AG09309 (cell line): Measurements from ENCODE around the gene TREX2.

Experiments
- DNase-seq: peaks from one replicate; pipeline ENCODE4 v3.0.0-alpha.2; 2010; ENCODE audit warnings: low read depth
- H3K4me3 ChIP-seq: 2 replicates; pipeline ENCODE4 v1.5.1; 2011; ENCODE audit warnings: mild to moderate bottlenecking, low read depth, low read length, moderate library complexity; ENCODE audit not compliant: control insufficient read depth
- TF ChIP-seq, protein P1 (sequence below): IDR thresholded peaks from 2 replicates; pipeline ENCODE4 v1.5.1; 2011; ENCODE audit warnings: mild to moderate bottlenecking, low read depth, low read length, inconsistent platforms; ENCODE audit not compliant: insufficient read depth, control insufficient read depth; ENCODE audit errors: missing control alignments

Gene TREX2

DNA sequence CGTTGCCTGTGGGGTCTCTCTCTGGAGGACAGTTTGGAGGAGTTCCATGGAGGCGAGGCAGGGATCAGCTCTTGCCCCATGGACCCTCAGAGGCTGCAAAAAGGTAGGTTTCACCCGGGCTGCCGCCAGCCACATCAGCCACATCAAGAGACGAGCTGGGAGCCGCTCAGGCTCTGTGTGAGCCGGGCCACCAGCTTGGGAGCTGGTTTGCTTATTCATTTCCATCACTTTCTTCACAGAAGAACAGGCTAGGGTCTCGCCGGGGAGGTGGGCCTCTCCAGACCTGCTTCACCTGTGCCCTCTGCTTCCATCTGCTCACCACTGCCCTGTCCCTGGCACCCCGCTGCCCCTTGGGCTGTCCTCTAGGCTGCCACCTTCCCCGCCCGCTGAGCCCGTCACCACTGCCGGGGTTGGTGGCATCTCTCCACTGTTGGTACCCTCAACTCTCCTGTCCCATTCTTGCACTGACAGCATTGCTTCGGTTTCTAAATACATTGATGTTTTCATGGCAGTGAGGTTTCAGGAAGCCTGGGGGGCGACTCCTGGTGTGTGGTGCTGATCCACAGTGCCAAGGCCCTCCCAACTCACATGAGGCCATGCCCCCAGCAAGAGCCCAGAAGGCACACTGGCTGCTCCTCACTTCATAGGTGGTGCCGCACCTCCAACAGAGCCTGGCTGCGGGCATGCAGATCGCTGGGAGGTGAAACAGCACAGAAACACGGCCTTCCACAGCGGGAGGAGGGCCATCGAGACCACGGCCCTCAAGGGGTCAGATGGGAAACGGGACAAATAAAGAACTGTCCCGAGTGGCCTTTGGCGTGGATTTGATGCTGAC lies 4.5 kb upstream of the TREX2 start:
- TF ChIP-seq, protein P1, sequence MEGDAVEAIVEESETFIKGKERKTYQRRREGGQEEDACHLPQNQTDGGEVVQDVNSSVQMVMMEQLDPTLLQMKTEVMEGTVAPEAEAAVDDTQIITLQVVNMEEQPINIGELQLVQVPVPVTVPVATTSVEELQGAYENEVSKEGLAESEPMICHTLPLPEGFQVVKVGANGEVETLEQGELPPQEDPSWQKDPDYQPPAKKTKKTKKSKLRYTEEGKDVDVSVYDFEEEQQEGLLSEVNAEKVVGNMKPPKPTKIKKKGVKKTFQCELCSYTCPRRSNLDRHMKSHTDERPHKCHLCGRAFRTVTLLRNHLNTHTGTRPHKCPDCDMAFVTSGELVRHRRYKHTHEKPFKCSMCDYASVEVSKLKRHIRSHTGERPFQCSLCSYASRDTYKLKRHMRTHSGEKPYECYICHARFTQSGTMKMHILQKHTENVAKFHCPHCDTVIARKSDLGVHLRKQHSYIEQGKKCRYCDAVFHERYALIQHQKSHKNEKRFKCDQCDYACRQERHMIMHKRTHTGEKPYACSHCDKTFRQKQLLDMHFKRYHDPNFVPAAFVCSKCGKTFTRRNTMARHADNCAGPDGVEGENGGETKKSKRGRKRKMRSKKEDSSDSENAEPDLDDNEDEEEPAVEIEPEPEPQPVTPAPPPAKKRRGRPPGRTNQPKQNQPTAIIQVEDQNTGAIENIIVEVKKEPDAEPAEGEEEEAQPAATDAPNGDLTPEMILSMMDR, result no peak
- DNase-seq, result no peak
- H3K4me3 ChIP-seq, result no peak overlapping the region

DNA sequence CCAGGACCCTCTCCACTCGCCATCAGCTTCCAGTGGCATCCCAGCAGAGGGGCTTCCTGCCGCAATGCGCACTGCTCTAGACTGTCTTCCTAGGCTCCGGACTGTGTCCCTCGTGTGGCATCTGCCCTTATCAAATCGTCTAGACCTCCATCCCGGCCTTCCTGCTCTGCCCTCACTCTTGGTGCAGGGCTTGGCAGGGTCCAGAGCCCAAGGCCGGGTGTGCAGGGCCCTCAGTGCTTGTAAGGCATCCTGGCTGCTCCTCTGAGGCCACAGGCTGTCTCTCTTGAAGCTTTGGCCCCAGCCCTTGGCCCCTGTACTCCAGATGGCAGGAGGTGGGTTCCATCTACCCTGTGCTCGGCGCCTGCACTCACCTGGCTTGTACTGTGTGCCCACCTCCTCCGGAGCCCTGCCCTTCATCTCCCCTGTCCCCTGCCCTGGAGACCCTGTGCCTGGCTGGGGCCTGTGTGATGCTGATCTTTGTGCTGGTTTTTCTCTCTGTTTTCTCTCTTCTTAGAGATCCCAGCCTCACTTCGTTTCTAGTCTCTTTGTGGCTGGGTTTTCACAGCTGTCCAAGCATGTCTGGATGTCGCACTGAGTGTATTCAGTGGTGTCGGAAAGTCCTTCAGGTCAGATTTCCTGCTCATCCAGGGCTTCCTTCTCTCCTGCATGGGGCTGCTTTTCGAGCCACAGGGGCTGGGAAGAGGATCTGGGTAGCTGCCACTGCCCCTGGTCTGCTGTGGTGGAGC lies 3.7 kb upstream of the TREX2 start:
- TF ChIP-seq, protein P1, result no peak
- no peak overlapping the region for H3K4me3 ChIP-seq
- no peak for DNase-seq

DNA sequence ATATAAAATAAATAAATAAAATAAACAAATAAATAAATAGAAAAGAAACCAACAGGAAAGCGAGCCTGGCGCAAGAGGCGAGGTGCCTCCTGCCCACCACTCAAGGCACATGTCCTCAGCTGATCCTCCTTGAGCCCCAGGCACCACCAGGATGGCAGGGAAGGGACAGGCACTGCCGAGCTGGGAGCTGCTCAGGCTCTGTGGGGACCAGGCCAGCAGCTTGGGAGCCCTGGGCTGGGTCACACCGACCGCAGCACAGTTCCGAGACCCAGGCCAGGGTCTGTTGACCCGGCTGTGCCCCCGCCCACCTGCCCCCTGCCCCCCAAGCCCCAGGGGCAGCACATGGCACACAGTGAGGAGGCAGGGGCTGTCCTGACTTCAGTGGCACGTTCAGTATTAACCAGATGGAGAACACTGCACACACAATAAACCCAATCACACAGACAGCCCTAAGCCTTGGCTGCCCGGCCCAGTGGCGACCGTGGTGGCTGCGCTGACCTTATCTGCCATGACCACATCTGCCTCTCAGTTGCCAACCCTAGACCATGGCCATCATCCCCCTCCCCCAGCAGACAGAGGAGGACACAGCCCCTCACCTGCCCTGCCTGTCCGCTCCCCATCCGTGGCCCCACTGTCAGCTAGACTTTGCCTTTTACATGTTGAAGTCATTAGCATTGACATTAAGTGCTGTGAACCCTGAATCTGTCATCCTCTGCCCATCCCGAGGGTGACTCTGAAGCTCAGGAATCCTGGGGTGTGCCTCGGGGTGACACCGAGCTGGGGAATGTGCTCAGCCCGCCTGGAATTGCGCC lies 2.9 kb upstream of the TREX2 start:
- TF ChIP-seq, protein P1, result no peak
- H3K4me3 ChIP-seq, result no peak overlapping the region
- no peak for DNase-seq

DNA sequence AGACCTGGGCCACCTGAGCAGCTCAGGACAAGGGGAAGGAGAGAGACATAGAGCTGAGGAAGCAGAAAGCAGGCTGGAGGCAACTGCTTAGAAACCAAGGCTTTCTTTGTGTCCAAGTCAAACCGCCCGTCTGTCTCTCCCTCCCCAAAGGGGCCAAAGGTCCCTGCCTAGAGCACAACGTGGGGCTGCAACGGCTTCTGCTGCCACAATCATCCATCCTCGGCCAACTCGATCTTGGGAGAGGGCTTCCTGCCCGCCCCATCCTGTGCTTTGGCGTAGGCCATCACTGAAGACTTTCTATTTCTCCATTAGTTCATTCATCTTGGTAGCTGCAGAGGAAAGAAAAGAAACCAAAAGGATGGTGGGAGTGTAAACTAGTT lies 1.7 kb upstream of the TREX2 start:
- TF ChIP-seq, protein P1, result no peak
- no peak overlapping the region for H3K4me3 ChIP-seq
- no peak for DNase-seq

DNA sequence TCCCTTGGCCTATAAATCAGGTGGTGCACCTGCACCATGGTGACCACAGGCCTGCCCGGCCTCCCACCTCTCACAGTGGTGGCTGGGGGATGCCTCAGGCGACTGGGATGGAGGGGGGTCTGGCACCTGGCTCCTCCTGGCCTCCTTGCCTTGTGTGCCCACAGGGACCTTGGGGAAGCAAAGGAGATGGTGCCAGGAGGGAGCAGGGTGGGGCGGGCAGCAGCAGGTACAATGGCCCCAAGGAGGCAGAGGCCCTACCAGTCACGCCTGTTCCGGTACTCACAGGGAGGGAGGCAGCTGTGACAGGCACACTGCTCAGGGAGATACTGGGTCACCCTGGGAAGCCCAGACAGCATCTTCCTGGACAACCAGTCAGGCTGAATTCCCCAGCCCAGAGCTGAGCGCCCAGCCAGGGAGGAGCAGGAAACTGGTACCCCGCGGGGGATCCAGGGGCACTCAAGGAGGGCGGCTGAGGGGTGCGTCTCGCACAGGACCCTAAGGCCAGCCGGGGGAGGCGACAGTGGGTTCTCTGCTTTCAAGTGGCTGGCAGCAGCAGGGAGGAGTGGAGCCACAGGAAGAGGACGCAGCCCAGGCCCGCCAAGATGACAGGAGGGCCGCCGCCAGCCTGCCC lies 1.2 kb upstream of the TREX2 start:
- no peak overlapping the region for H3K4me3 ChIP-seq
- TF ChIP-seq, protein P1, result no peak

DNA sequence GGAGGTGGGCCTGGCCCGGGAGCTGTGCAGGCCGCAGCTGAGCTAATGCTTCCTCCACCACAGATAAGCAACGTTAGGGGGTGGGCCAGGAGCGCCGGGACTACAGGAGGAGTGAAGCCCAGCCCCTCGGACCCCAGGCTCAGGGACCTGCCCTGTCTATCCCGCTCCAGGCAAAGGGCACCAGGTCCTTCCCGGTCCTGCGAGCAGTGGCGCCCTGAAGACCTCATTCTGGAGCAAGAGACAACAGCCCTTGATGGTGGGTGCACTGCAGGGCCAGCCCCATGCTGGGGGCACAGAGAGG lies 730 bp upstream of the TREX2 start:
- H3K4me3 ChIP-seq, result no peak overlapping the region
- no peak for DNase-seq
- TF ChIP-seq, protein P1, result no peak

More for the DNA sequence above, 1.2 kb upstream of the TREX2 start:
- no peak for DNase-seq
